ENCODE data around the gene AKIRIN2. TPM values are rescaled to one million over a fixed set of nuclear protein-coding genes. Genes with fewer than 3 reads are reported as not detected.
"Not testable (repeated sequence)": the region's sequence is repeated elsewhere in the genome, so short reads cannot be mapped to it uniquely, and the experiment has no call there.

The AKIRIN2 gene
- total RNA-seq, 2 donors from 2014 or later: 30.2 to 48.3 TPM

DNA sequence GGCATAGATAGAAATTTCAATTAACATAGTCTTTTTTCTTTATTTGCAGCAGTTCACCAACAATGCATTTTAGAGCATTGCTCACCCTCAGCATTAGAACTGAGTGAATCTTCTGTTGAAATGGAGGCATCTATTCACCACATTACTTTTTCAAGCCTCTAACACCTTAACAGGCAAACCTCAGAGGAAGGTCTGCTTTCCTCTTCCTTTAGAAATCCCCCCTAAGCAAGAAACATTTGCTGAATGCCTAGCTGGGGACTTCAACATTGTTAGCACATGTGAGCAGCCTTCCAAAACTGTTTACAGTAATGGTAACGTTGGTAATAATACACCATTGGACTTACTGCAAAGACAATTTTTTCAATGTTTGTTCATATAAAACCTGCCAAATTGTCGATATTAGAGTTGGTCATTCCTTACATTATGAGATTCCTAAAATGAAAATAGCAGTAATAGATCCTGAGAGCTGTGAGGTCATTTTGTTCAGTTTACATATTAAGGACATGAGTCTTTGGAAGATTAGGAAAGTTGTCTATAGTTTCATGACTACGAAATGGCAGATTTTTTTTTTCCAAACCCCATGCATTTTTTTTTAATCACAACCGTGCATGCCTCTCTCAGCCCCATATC is 20.6 kb upstream of the AKIRIN2 start:
- TF ChIP-seq, protein P1, sequence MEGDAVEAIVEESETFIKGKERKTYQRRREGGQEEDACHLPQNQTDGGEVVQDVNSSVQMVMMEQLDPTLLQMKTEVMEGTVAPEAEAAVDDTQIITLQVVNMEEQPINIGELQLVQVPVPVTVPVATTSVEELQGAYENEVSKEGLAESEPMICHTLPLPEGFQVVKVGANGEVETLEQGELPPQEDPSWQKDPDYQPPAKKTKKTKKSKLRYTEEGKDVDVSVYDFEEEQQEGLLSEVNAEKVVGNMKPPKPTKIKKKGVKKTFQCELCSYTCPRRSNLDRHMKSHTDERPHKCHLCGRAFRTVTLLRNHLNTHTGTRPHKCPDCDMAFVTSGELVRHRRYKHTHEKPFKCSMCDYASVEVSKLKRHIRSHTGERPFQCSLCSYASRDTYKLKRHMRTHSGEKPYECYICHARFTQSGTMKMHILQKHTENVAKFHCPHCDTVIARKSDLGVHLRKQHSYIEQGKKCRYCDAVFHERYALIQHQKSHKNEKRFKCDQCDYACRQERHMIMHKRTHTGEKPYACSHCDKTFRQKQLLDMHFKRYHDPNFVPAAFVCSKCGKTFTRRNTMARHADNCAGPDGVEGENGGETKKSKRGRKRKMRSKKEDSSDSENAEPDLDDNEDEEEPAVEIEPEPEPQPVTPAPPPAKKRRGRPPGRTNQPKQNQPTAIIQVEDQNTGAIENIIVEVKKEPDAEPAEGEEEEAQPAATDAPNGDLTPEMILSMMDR (IDR thresholded peaks at IDR 0.05): no peak
- Histone ChIP-seq H3K9ac (ENCODE audit: low read depth in 2 of 2, low read length in 2 of 2) (no peak overlapping the region), H3K4me1 (no peaks in the 10 kb centered on the region), H3K9me3 (no peaks in the 10 kb centered on the region), H3K27ac (no peak overlapping the region), H3K36me3 (no peaks in the 10 kb centered on the region), H3K4me3 (no peak overlapping the region), H3K27me3 (no peaks in the 10 kb centered on the region)
- DNase-seq: no peak
- intact Hi-C loops (cut with DNase I): no loop called here

DNA sequence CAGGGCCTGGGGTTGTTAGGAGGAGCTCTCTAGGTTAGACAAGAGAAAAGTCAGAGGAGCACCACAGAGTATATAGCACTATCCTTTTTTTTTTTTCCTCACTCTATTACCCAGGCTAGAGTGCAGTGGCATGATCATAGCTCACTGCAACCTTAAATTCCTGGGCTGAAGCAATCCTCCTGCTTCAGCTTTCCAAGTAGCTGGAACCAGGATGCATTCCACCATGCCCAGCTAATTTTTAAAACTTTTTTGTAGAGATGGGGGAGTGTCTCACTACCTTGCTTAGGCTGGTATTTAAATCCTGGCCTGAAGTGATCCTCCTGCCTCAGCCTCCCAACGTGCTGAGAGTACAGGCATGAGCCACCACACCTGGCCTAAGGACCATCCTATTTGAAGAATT is 19.3 kb upstream of the AKIRIN2 start:
- Histone ChIP-seq H3K9ac (ENCODE audit: low read depth in 2 of 2, low read length in 2 of 2) (no peak overlapping the region), H3K4me3 (no peak overlapping the region), H3K27ac (no peak overlapping the region), H3K9me3 (no peaks in the 10 kb centered on the region), H3K36me3 (no peaks in the 10 kb centered on the region), H3K27me3 (no peaks in the 10 kb centered on the region), H3K4me1 (no peaks in the 10 kb centered on the region)
- TF ChIP-seq, protein P1 (IDR thresholded peaks at IDR 0.05): no peak
- no peak for DNase-seq
- intact Hi-C loops (cut with DNase I): no loop called here

DNA sequence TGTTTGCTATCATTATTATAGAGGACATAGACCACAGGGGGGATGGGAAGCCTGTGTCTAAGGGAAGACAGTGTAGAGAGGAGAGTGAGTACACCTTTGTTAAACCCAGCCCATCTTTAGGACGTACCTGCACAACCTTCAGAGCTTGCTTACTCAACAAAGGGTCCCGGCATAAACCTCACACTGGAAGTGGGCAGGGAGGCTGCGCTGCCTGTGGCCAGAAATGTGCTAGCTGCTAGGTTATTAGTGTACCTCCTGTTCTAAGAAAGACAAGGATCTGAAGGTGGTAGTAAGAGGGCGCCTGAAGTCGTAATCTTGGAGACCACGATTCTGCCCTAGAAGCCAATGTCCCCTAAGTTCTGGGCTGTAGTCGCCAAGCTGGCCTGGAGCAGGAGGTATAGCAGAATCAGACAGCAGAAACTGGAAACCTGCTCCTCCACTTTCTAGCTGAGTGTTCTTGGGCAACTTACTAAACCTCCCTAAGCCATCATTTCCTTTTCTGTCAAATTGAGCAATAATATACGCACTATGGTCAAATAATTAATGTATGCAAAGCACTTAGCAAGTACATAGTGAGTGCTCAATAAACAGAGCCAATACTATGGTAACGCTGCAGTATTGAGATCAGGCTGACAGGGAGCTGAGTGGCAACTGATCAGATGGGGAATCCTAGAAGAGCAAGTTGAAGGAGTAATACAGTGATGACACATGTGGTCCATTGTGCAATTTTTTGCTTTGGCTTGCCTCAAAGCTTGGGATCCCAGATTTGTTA is 16.8 kb upstream of the AKIRIN2 start:
- Histone ChIP-seq H3K27ac (no peak overlapping the region), H3K9ac (ENCODE audit: low read depth in 2 of 2, low read length in 2 of 2) (no peak overlapping the region), H3K9me3 (no peaks in the 10 kb centered on the region), H3K4me3 (no peak overlapping the region), H3K27me3 (no peaks in the 10 kb centered on the region), H3K4me1 (no peaks in the 10 kb centered on the region), H3K36me3 (no peaks in the 10 kb centered on the region)
- no peak for DNase-seq
- TF ChIP-seq, protein P1 (IDR thresholded peaks at IDR 0.05): no peak
- intact Hi-C loops (cut with DNase I): no loop called here

DNA sequence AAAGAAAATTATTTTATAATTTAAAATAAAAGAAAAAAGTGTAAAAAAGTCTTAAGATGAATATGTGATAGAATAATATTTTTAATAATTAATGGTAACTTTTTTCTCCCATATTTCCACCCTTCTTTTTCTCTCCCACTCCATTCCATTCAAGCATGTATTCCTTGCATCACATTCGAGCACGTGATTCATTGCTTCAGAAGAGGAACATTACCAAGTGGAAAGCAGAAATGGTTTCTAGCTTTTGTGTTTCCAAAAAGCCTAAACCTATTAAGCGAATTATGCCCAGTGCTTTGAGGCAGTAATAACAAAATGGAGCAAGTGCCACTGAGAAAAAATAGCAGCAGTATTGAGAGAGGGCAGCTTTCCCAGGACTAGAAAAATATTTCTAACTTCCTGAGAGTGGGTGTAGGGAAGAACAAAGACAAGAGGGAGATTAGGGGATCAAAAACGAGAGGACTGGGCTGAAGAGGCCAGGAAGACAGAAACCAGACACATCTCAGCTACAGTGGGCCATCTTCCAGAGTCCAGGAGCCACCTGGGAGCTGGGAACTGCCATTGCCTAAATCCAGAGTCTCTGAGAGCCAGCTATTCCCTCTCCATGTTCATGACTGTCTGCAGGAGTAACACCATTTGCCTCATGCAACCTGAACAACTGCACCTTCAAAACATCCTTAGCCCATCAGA is 15.0 kb upstream of the AKIRIN2 start:
- no peak overlapping the region for H3K27ac ChIP-seq
- TF ChIP-seq, protein P1 (IDR thresholded peaks at IDR 0.05): no peak
- no peak overlapping the region for H3K9ac ChIP-seq (ENCODE audit: low read depth in 2 of 2, low read length in 2 of 2)
- H3K4me1 ChIP-seq: no peaks in the 10 kb centered on the region
- no peaks in the 10 kb centered on the region for H3K9me3 ChIP-seq
- DNase-seq: no peak
- H3K4me3 ChIP-seq: no peak overlapping the region
- no peaks in the 10 kb centered on the region for H3K36me3 ChIP-seq
- intact Hi-C loops (cut with DNase I): no loop called here
- no peaks in the 10 kb centered on the region for H3K27me3 ChIP-seq

DNA sequence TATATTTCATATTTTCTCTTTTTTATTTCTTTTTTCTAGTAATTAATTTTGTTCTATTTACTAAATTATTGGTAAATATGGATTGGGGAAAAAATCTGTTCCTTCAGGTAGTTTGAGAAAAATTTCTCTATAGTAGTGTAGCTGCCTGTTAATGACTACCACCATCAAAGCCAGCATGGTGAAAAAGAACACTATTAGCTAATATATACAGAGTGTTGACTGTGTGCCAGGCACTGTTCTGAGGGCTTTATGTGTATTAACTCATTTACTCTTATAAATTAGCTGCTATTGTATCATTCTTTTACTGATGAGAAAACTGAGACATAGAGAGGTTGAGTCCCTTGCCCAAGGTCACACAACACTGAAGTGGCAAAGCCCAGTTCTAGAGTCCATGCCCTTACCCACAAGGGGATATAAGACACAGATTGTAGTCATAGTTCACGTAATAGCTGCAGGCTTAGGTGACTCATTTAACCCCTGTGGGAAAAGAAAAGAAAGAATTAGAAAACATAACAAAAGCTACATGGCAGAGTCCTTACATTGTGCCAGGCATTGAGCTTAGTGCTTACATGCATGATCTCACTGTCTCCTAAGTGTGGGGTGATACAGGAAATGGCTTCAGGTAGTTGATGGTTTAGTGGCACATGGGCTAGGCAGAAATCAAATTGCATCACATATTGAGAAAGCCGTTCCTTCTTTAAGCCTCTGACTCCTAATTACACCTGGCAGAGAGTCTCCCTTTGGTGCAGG is 12.2 kb upstream of the AKIRIN2 start:
- H3K4me3 ChIP-seq: no peak overlapping the region
- DNase-seq: no peak
- H3K27ac ChIP-seq: no peak overlapping the region
- no peaks in the 10 kb centered on the region for H3K27me3 ChIP-seq
- TF ChIP-seq, protein P1 (IDR thresholded peaks at IDR 0.05): no peak
- no peaks in the 10 kb centered on the region for H3K36me3 ChIP-seq
- no peak overlapping the region for H3K9ac ChIP-seq (ENCODE audit: low read depth in 2 of 2, low read length in 2 of 2)
- no peaks in the 10 kb centered on the region for H3K9me3 ChIP-seq
- intact Hi-C loops (cut with DNase I): no loop called here
- H3K4me1 ChIP-seq: no peaks in the 10 kb centered on the region

DNA sequence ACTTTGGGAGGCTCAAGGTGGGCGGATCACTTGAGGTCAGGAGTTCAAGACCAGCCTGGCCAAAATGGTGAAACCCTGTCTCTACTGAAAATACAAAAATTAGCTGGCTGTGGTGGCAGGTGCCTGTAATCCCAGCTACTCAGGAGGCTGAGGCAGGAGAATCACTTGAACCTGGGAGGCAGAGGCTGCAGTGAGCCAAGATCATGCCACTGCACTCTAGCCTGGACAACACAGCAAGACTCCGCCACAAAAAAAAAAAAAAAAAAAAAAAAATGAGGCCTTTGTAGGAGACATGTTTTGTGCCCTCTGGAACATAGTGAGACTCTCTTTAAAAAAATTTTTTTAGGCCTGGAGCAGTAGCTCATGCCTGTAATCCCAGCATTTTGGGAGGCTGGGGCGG is 10.7 kb upstream of the AKIRIN2 start:
- H3K4me3 ChIP-seq; H3K4me1 ChIP-seq; intact Hi-C loops (cut with DNase I); H3K9ac ChIP-seq (ENCODE audit: low read depth in 2 of 2, low read length in 2 of 2); H3K9me3 ChIP-seq; DNase-seq; H3K27me3 ChIP-seq; H3K36me3 ChIP-seq; H3K27ac ChIP-seq: not testable (repeated sequence)
